GM18511 (cell line): ENCODE data around the gene ENTHD1.
"Not testable (repeated sequence)": the region's sequence is repeated elsewhere in the genome, so short reads cannot be mapped to it uniquely, and the experiment has no call there.

Experiments
- ATAC-seq: cut with Tn5 transposase; IDR thresholded peaks from one replicate; pipeline ENCODE4 v1.9.1; 2021; ENCODE audit warnings: mild to moderate bottlenecking, moderate library complexity; ENCODE audit not compliant: unreplicated experiment

Gene ENTHD1

GRCh38 chr22:39851606-39852315 lies 41.8 kb downstream of the ENTHD1 start:
- ATAC-seq: no peak

GRCh38 chr22:39847477-39847876 lies 46.1 kb downstream of the ENTHD1 start:
- ATAC-seq: no peak

GRCh38 chr22:39846539-39846938 lies 47.0 kb downstream of the ENTHD1 start:
- not testable (repeated sequence) for ATAC-seq

GRCh38 chr22:39845529-39845928 lies 48.0 kb downstream of the ENTHD1 start:
- no peak for ATAC-seq

- no peak for ATAC-seq
These were observed 53.5 kb downstream of the ENTHD1 start for GRCh38 chr22:39839917-39840510.

- no peak for ATAC-seq
These were observed 54.4 kb downstream of the ENTHD1 start for GRCh38 chr22:39839204-39839603.

GRCh38 chr22:39833610-39834009 lies 60.0 kb downstream of the ENTHD1 start:
- no peak for ATAC-seq

GRCh38 chr22:39833093-39833492 lies 60.5 kb downstream of the ENTHD1 start:
- ATAC-seq: no peak

- no peak for ATAC-seq
These were observed 60.9 kb downstream of the ENTHD1 start for GRCh38 chr22:39832627-39833074.

- ATAC-seq: no peak
These were observed 67.9 kb downstream of the ENTHD1 start for GRCh38 chr22:39825661-39826102.

GRCh38 chr22:39821008-39821407 lies 72.6 kb downstream of the ENTHD1 start:
- ATAC-seq: no peak

- ATAC-seq: no peak
These were observed 73.3 kb downstream of the ENTHD1 start for GRCh38 chr22:39820256-39820655.

- no peak for ATAC-seq
These were observed 74.1 kb downstream of the ENTHD1 start for GRCh38 chr22:39819429-39819828.

GRCh38 chr22:39818094-39818493 lies 75.5 kb downstream of the ENTHD1 start:
- ATAC-seq: no peak

GRCh38 chr22:39815932-39816331 lies 77.6 kb downstream of the ENTHD1 start:
- ATAC-seq: no peak

- ATAC-seq: no peak
These were observed 78.7 kb downstream of the ENTHD1 start for GRCh38 chr22:39814899-39815298.

- no peak for ATAC-seq
These were observed 83.6 kb downstream of the ENTHD1 start for GRCh38 chr22:39809772-39810557.

GRCh38 chr22:39808081-39808480 lies 85.5 kb downstream of the ENTHD1 start:
- ATAC-seq: no peak

- no peak for ATAC-seq
These were observed 87.5 kb downstream of the ENTHD1 start for GRCh38 chr22:39806109-39806508.

- ATAC-seq: no peak
These were observed 88.4 kb downstream of the ENTHD1 start for GRCh38 chr22:39805117-39805516.

- ATAC-seq: no peak
These were observed 90.9 kb downstream of the ENTHD1 start for GRCh38 chr22:39802682-39803081.
